Vagina (tissue), 2 donors: Measurements from ENCODE around the gene CD164L2.

Source experiments
- CTCF ChIP-seq, 3 experiments: fragments of 450-650 bp in 2 of 3; fragments of 200-600 bp in 1 of 3; sonication (generic) in 1 of 3; IDR thresholded peaks; one replicate each; pipeline ENCODE4 v1.5.1; 2017 to 2019; ENCODE audit warnings: antibody characterized with exemption in 3 of 3, mild to moderate bottlenecking in 2 of 3, moderate library complexity in 2 of 3
- POLR2A ChIP-seq, 2 donors: fragments of 450-650 bp; IDR thresholded peaks; one replicate each; pipeline ENCODE4 v1.6.1; 2017; ENCODE audit warnings: antibody characterized with exemption in 2 of 2, mild to moderate bottlenecking in 2 of 2, moderate library complexity in 2 of 2
- POLR2AphosphoS5 ChIP-seq, 2 donors: sonication (generic); formaldehyde crosslinking; IDR thresholded peaks; one replicate each; pipeline ENCODE4 v1.9.0; 2017; ENCODE audit warnings: antibody characterized with exemption in 2 of 2, mild to moderate bottlenecking in 2 of 2, low read depth in 1 of 2; ENCODE audit not compliant: insufficient read depth in 1 of 2

- peak; percentile 68 to 76 (median 73) for TF ChIP-seq CTCF (IDR thresholded peaks at IDR 0.05)
- TF ChIP-seq POLR2A (IDR thresholded peaks at IDR 0.05), result no peak
- TF ChIP-seq POLR2AphosphoS5 (IDR thresholded peaks at IDR 0.05; ENCODE audit: insufficient read depth in 1 of 2, low read depth in 1 of 2), result no peak
These were observed 50.4 kb downstream of the CD164L2 start for GRCh38 chr1:27332536-27333281.
